ENCODE measurements around the gene SCNN1A.

The SCNN1A gene

DNA sequence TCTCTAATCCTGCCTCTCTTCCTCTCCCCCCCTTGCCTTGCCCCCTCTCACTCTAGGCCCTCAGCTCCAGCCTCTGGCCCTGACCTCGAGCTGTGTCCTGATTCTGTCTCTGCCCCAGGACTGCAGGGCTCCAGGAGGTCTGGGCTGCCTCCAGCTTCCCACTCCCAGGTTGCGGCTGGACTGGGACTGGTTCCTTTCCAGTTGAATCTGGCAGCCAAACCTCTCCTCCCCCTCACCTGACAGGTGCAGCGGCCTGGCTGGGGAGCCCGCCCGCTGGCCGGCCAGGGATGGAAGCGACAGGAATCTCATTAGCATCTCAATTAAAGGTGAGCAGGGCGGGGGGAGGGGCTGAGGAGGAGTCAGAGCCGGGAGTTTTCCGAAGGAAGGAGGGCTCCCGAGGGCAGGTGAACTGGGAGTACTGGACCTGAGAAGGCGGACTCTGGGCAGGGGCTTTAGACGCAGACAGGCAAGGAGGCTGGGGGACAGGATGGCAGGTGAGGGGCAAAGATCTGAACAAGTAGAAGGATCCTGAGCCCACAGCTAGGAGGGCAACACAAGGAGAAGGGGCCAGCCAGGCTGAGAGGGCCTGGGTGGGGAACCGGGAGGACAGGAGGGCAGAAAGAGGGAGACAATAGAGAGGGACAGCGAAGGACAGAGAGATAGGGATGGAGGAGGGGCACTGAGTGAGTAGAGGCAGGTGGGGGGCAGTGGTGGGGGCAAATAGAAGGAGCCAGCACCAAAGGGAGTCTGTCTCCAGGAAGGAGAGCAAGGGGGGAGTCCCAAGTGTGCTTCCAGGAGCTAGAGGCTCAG, at the start of gene SCNN1A:
TSS of gene SCNN1A (minus strand) at position 295 of the 810 bp plus-strand sequence. CDS start 780 bp downstream, outside the sequence.
- peak; percentile 84 for DNase-seq

DNA sequence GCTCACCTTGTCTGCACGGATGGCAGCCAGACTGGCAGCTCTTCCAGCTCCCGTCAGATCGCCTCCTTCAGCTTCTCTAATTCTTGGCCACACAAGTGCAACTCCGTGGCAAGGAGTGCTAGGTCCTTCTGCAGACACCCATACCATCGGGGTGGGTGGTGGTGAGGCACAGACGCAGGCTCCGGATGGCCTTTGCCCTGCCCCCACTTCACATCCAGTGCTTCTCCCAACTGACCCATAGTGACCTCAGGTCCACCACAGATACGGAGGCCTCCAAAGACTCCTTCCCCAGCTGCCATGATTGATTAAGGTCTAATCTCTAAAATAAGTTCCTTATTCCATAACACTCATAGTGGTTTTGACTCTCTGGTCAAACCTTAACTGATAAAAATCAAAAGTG, 49.5 kb upstream of the SCNN1A start:
- no peak for DNase-seq

- DNase-seq: no peak
These were observed 48.6 kb upstream of the SCNN1A start for GRCh38 chr12:6424008-6424347.

DNA sequence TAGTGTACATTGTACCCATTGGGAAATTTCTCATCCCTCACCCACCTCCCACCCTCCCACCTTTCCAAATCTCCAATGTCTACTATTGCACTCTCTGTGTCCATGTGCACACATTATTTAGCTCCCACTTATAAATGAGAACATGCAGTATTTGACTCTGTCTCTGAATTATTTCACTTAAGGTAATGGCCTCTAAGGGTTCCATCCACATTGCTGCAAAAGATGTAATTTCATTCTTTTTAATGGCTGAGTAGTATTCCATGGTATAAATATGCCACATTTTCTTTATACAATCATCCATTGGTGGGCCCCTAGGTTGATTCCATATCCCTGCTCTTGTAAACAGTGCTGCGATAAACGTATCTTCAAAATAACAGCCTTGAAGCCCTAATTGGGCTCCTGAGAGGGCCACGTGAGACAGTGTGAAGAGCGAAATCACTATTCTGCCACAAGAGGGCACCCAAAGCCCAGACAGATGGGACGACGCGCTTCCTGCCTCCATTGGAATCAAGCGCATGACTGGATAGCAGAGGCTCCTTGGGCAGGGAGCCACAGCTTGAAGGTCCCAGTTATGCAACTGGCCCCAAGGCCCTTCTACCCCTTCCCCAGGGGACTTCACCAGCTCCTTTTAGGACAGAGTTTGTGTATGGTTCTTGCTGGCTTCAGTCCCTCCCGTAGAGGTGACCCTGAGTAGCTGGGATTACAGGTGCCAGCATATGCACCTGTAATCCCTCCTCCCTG, 48.1 kb upstream of the SCNN1A start:
- peak; percentile 88 for DNase-seq

DNA sequence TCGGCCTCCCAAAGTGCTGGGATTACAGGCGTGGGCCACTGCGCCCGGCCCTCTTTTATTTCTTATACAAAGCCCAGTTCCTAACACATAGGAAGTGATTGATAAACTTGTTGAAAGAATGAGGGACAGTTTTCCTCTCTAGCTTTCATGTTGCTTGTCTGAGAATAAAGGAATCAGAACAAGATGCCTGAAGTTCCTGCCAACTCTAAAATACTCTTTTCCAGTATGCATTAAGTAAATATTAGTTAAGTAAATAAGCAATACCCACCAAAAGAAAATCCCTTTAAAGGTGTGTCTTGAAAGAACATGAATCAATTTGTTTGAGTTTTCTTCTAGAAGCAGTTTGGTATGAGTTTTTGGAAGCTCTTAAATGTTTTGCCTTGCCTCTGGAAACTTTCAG, 45.0 kb upstream of the SCNN1A start:
- no peak for DNase-seq

DNA sequence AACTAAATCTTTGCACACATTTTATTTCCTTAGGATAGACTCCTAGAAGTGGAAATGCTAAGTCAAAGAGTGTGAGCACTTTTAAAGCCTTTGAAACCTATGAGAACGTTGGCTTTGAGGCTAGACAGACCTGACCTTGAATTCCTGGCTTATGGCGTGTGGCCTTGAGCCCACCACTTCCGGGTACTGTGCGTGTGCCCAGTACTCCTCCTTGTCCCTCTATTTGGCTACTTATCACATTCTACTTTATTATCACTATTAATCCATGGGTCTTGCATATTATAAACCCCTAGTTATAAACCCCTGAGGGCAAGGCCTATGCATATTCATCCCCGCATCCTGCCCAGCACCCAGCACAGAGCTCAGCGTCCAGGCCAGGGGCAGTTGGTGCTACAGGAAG, 43.4 kb upstream of the SCNN1A start:
- no peak for DNase-seq

DNA sequence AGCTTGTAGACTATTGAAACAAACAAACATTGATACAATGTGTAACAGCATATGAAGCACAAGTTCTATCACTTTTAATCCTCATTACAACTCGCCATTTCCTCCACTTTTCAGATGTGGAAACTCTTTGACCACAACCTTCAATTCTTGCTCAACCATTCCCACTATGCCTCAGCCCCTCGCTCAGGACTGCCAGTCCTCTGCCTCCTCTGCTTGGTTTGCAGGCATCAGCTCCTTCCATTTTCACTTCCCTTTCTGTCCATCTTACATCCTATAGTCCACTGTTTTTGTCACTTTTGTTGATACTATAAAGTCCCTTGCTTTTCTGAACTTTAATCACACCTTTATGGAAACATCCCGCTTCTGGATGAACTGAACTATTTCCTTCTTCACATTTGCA, 41.2 kb upstream of the SCNN1A start:
- DNase-seq: no peak

DNA sequence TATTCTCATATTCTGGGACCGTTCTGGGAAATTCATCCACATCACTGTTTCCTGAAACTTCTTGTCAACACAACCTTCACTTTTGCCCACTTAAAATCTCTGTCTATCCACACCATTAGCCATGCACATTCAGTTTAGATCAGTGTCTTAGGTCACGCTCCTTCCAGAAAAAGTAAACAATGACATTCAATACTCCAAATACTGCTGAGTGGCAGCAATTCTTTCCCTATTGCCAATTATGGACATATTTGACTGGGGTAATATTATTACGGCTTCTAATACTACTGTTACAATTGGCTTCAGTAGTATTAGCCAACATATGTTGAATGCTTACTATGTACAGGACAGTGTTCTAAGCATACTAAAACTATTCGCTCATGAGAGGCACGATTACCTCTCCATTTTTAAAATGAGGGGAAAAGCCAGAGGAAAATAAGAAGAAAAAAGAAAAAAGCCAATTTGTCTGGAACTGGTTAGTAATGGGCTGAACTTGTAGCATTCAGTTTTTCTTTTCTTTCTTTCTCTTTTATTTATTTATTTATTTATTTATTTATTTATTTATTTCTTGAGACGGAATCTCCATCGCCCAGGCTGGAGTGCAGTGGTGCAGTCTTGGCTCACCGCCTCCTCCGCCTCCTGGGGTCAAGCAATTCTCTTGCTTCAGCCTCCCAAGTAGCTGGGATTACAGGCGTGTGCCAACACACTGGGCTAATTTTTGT, 32.0 kb upstream of the SCNN1A start:
- DNase-seq: no peak

- no peak for DNase-seq
These were observed 30.6 kb upstream of the SCNN1A start for GRCh38 chr12:6405963-6406362.

DNA sequence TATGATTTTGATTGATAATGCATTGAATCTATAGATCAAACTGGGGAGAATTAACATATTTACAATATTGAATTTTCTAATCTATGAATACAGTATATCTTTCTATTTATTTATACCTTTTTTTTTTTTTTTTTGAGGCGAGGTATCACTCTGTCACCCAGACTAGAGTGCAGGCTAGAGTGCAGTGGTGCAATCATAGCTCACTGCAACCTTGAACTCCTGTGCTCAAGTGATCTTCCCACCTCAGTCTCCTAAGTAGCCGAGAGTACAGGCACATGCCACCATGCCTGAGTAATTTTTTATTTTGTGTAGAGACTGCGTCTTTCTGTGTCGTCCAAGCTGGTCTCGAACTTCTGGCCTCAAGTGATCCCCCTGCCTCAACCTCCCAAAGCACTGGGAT, 29.0 kb upstream of the SCNN1A start:
- no peak for DNase-seq

- DNase-seq: no peak
These were observed 24.7 kb upstream of the SCNN1A start for GRCh38 chr12:6399884-6400644.

- DNase-seq: no peak
These were observed 20.7 kb upstream of the SCNN1A start for GRCh38 chr12:6396031-6396430.

DNA sequence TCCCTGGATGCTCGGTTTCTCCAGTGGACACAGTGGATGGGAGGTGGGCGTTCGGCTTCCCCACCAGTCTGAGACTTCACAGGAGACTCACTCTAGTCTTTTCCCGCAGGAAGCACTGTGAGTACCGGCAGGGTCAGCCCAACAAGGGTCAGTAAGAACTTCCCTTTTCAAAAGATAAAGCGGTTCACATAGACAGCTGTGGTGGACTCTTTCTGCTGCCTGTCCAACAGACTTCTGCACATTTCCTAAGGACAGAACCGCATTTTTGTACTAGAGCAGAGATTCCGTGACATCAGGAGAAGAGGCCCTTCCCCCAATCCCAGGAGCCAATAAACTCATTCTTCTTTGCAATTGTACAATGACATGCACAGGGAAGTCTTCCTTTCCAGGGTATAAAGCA, 19.0 kb upstream of the SCNN1A start:
- no peak for DNase-seq

GRCh38 chr12:6393109-6393508, 17.7 kb upstream of the SCNN1A start:
- no peak for DNase-seq

DNA sequence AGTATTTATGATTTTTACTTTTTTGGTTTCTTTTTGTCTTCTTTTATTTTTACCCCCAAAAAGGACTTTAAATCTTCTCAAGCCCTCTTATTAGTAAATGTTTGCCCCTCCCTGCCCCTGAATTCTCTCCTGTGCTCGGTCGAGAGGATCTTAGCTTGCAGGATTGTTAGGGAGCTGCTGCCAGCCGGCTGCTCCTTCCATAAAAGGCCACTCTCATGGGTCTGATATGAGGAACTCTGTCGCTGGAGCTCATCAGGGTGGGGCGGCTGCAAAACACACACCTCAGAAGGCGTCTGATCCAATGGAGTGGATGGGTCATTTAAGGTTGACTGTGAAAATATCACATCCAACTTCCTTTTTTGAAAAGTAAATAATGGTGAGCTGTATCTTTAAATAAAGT, 17.1 kb upstream of the SCNN1A start:
- no peak for DNase-seq

DNA sequence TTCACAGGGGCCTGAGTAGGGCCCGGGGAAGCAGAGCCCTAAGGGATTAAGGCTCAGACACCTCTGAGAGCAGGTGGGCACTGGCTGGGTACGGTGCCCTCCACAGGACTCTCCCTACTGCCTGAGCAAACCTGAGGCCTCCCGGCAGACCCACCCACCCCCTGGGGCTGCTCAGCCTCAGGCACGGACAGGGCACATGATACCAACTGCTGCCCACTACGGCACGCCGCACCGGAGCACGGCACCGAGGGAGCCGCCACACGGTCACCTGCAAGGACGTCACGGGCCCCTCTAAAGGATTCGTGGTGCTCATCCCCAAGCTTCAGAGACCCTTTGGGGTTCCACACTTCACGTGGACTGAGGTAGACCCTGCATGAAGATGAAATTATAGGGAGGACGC, 15.7 kb upstream of the SCNN1A start:
- no peak for DNase-seq

DNA sequence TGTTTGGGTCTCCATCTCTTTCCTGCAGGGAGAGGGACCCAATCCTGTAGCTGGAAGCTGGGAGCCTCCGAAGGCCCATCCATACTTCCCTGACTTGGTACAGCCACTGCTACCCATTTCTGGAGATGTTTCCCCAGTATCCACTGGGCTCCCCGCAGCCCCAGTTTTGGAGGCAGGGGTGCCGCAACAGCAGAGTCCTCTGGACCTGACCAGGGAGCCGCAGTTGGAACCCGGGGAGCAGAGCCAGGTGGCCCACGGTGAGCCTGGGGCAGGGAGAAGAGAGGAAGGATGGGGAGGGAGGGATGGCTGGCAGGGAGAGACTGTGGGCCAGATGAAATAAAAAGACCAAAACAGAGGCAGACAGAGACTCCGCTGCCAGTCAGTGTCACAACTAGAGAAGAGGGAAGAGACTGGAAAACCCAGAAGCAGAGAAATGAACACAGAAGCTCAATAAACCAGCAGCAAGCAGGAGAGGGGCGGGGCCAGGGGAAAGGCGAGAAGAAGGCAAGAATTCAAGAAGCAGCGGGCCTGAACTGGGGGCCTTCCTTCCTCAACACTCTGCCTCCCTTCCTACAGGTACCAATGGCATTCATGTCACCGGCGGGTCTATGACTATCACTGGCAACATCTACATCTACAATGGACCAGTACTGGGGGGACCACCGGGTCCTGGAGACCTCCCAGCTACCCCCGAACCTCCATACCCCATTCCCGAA, 14.9 kb upstream of the SCNN1A start:
- DNase-seq: no peak

DNA sequence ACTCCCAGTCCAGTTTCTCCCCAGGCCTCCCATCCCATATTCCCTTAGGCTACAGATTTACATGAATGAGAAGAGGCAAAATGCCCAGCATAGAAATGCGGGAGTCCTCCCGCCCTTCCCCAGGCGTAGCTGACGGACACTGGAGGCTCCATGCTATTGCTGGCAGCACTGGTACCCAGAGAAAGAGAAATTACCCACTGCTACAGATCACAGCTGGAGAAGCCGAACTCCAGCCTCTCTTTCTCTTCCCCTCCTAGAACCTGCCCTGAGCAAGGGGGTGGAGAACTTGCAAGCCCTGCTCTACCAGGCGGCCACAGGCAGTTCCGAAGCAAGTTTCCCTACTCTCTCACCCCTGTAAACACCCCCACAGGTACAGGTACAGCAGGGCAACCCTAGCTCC, 12.2 kb upstream of the SCNN1A start:
- no peak for DNase-seq

DNA sequence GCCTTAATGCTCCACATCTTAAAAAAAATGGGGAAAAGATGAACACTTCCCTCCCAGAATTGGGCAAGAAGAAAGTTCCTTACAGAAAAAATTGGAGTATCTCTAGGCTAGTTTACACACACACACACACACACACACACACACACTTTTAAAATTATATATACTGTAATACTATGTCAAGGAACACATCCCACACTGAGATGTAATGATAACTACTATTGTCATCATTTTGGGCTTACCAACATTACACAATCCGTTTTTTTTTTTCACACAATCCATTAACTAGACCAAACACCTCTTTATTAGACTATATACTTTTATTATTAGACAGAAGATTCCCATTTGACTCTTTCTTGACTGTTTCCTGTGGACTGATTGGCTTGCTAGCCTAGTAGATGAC, 11.1 kb upstream of the SCNN1A start:
- no peak for DNase-seq

DNA sequence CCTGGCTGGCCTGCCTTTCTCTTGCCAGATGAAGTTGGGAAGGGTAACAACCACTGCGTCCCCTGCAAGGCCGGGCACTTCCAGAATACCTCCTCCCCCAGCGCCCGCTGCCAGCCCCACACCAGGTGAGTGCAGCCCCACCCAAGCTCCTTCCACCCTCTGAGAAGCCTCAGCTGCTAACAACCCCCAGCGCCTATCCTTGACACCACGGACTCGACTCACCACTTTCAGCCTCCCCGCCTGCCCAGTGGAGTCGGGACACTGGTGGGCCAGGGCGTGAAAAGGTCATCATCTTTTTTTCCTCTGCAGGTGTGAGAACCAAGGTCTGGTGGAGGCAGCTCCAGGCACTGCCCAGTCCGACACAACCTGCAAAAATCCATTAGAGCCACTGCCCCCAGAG, 10.7 kb upstream of the SCNN1A start:
- DNase-seq: no peak

GRCh38 chr12:6384499-6385436, 9.4 kb upstream of the SCNN1A start:
- DNase-seq: no peak
